GDM1 (cell line): ENCODE data around the gene NPY2R.

Experiments used
- DNase-seq: peaks from one replicate; lab custom pipeline; 2025; lab: John Stamatoyannopoulos, UW

The NPY2R gene

GRCh38 chr4:155208258-155209054 is at the start of gene NPY2R:
Gene NPY2R, plus strand, starts transcription at chr4:155208636. Its CDS starts 5,304 bp downstream, at chr4:155213940.
- DNase-seq = no peak

- DNase-seq = no peak
Measured at GRCh38 chr4:155161357-155161756, 47.1 kb upstream of the NPY2R start.

- DNase-seq = no peak
Measured at GRCh38 chr4:155164718-155165117, 43.7 kb upstream of the NPY2R start.

- DNase-seq = no peak
Measured at GRCh38 chr4:155170569-155170968, 37.9 kb upstream of the NPY2R start.

- no peak for DNase-seq
Measured at GRCh38 chr4:155173371-155173770, 35.1 kb upstream of the NPY2R start.

- no peak for DNase-seq
Measured at GRCh38 chr4:155174668-155175067, 33.8 kb upstream of the NPY2R start.

GRCh38 chr4:155179216-155179615 is 29.2 kb upstream of the NPY2R start:
- no peak for DNase-seq

- no peak for DNase-seq
Measured at GRCh38 chr4:155186972-155187371, 21.5 kb upstream of the NPY2R start.

GRCh38 chr4:155187989-155188388 is 20.4 kb upstream of the NPY2R start:
- DNase-seq = no peak

GRCh38 chr4:155190099-155190498 is 18.3 kb upstream of the NPY2R start:
- no peak for DNase-seq

GRCh38 chr4:155197757-155198156 is 10.7 kb upstream of the NPY2R start:
- DNase-seq = no peak

- no peak for DNase-seq
Measured at GRCh38 chr4:155207534-155208257, 740 bp upstream of the NPY2R start.

GRCh38 chr4:155220025-155220424 is 11.6 kb downstream of the NPY2R start:
- no peak for DNase-seq

- no peak for DNase-seq
Measured at GRCh38 chr4:155227131-155227530, 18.7 kb downstream of the NPY2R start.

GRCh38 chr4:155228713-155229112 is 20.3 kb downstream of the NPY2R start:
- DNase-seq = no peak

- DNase-seq = no peak
Measured at GRCh38 chr4:155232432-155232831, 24.0 kb downstream of the NPY2R start.

GRCh38 chr4:155234206-155234605 is 25.8 kb downstream of the NPY2R start:
- DNase-seq = no peak

GRCh38 chr4:155237567-155237966 is 29.1 kb downstream of the NPY2R start:
- DNase-seq = no peak

GRCh38 chr4:155241225-155241624 is 32.8 kb downstream of the NPY2R start:
- no peak for DNase-seq

- DNase-seq = no peak
Measured at GRCh38 chr4:155241664-155242063, 33.2 kb downstream of the NPY2R start.

- no peak for DNase-seq
Measured at GRCh38 chr4:155245105-155245504, 36.7 kb downstream of the NPY2R start.

- DNase-seq = no peak
Measured at GRCh38 chr4:155248002-155248896, 39.8 kb downstream of the NPY2R start.
